Gastrocnemius medialis (tissue), 4 donors: ENCODE results near the gene CALR. TPM values are rescaled to one million over a fixed set of nuclear protein-coding genes. Genes with fewer than 3 reads are reported as not detected.
A peak's percentile ranks its signal among the peaks of the same experiment; 100 is the strongest.

ENCODE experiments used
- ATAC-seq, 2 donors: fragments of 150-250 bp; one replicate each; pipeline ENCODE4 v1.9.1; 2016
- DNase-seq, 2 donors: peaks; one replicate each; pipeline ENCODE4 v3.0.0-alpha.2; 2019
- H3K27ac ChIP-seq, 4 donors: fragments of 200-600 bp; sonication (generic); 1 replicate in 1 of 4; 2 replicates in 3 of 4; pipeline ENCODE4 v1.5.1; 2016 to 2018; ENCODE audit warnings: mild to moderate bottlenecking in 2 of 4, moderate library complexity in 1 of 4
- H3K27me3 ChIP-seq, 3 donors: fragments of 200-600 bp; sonication (generic) in 2 of 3; 1 replicate in 1 of 3; 2 replicates in 2 of 3; pipeline versions ENCODE4 v1.5.1 to v1.6.0; 2016 to 2019; ENCODE audit warnings: mild to moderate bottlenecking in 1 of 3, moderate library complexity in 1 of 3
- H3K36me3 ChIP-seq, 2 donors: fragments of 200-600 bp; sonication (generic) in 1 of 2; one replicate each; pipeline ENCODE4 v1.5.1; 2017 to 2018
- H3K4me1 ChIP-seq, 2 donors: fragments of 200-600 bp; sonication (generic) in 1 of 2; one replicate each; pipeline ENCODE4 v1.5.1; 2016 to 2017; ENCODE audit warnings: mild to moderate bottlenecking in 2 of 2
- H3K4me3 ChIP-seq, 4 donors: fragments of 200-600 bp; sonication (generic) in 3 of 4; 1 replicate in 1 of 4; 2 replicates in 3 of 4; pipeline ENCODE4 v1.5.1; 2016 to 2019; ENCODE audit warnings: mild to moderate bottlenecking in 2 of 4
- H3K9me3 ChIP-seq, 3 donors: fragments of 200-600 bp; sonication (generic) in 2 of 3; 1 replicate in 1 of 3; 2 replicates in 2 of 3; pipeline ENCODE4 v1.5.1; 2016 to 2019
- POLR2A ChIP-seq, 2 donors: fragments of 450-650 bp; IDR thresholded peaks; one replicate each; pipeline ENCODE4 v1.6.1; 2017; ENCODE audit warnings: antibody characterized with exemption in 2 of 2, mild to moderate bottlenecking in 2 of 2, moderate library complexity in 2 of 2
- in situ Hi-C, 4 donors: fragments of 200-750 bp; cut with MboI; loops; one replicate each; pipeline versions ENCODE4 v1.15.0 to v1.8.0; 2017; ENCODE audit warnings: low sequenced_read_pairs in 4 of 4
- intact Hi-C: fragments of 100-400 bp; cut with DNase I; formaldehyde crosslinking; loops from one replicate; pipeline ENCODE4 v1.15.1; 2023; ENCODE audit warnings: low total_unique reads
- total RNA-seq, 4 donors: library from RNA; depleted of rRNA; stranded (reverse); fragments of >200 nt; gene quantifications; one replicate each; pipeline versions ENCODE4 v1.1.0 to v1.2.3, GENCODE V29; 2016
- TF ChIP-seq, protein P1 (sequence below), 5 experiments: fragments of 450-650 bp in 3 of 5; fragments of 200-600 bp in 2 of 5; sonication (generic) in 2 of 5; IDR thresholded peaks in 4 of 5; conservative IDR thresholded peaks in 1 of 5; 1 replicate in 4 of 5; 2 replicates in 1 of 5; pipeline ENCODE4 v1.5.1; 2016 to 2019; ENCODE audit warnings: antibody characterized with exemption in 5 of 5, mild to moderate bottlenecking in 3 of 5, moderate library complexity in 3 of 5

The CALR gene
- total RNA-seq, 4 donors from 2014 or later: 110 to 195 (median 135) TPM

DNA sequence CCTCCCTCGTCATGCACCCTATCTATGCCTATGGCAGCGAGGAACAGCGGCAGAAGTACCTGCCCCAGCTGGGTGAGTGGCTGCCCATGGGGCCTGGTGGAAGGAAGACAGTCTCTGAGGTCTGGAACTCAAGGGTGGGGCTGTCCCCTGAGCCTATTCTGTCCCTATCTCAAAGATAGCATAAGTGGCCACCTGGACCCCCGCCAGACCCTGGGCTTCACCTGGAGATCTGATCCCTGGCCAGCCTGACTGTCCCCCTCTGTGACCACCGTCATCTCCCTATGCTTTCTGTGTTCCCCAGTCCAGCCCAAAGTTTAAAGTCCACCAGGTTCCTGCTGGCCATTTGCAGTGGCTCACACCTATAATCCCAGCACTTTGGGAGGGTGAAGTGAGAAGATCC lies 44.8 kb upstream of the CALR start:
- DNase-seq (no peak), ATAC-seq (no peak)
- peaks cover 10 to 15% of the 10 kb centered on the region in 2 donors for H3K4me1 ChIP-seq
- H3K4me3 ChIP-seq: no peak overlapping the region
- intact Hi-C loops (no loop called here), in situ Hi-C loops (no loop called here)
- no peaks in the 10 kb centered on the region for H3K9me3 ChIP-seq
- H3K27me3 ChIP-seq: no peaks in the 10 kb centered on the region
- no peak for TF ChIP-seq POLR2A (IDR thresholded peaks at IDR 0.05)
- TF ChIP-seq, protein P1, sequence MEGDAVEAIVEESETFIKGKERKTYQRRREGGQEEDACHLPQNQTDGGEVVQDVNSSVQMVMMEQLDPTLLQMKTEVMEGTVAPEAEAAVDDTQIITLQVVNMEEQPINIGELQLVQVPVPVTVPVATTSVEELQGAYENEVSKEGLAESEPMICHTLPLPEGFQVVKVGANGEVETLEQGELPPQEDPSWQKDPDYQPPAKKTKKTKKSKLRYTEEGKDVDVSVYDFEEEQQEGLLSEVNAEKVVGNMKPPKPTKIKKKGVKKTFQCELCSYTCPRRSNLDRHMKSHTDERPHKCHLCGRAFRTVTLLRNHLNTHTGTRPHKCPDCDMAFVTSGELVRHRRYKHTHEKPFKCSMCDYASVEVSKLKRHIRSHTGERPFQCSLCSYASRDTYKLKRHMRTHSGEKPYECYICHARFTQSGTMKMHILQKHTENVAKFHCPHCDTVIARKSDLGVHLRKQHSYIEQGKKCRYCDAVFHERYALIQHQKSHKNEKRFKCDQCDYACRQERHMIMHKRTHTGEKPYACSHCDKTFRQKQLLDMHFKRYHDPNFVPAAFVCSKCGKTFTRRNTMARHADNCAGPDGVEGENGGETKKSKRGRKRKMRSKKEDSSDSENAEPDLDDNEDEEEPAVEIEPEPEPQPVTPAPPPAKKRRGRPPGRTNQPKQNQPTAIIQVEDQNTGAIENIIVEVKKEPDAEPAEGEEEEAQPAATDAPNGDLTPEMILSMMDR (IDR thresholded peaks at IDR 0.05 in 4 of 5, conservative IDR thresholded peaks at IDR 0.05 in 1 of 5): no peak
- peaks cover 0 to 53% of the 10 kb centered on the region in 2 donors for H3K36me3 ChIP-seq
- no peak overlapping the region for H3K27ac ChIP-seq

DNA sequence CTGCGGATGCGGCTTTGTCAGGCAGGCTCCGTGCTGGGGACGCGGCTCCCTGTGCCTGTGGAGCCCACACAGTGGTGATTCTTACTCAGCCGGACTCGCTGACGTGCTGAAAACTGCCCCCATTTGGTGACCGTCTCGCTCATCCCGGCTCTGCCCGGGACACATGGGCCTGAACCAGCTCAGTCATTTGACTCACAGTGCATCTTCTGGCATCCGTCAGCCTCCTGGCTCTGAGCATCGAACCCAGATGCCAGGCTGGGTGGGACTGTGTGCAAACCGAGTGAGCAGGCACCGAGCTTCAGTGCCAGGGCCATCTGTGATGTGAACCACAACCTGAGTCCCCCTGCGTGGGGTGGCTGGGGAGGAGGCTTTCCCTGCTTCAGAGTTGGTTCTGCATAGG lies 41.9 kb upstream of the CALR start:
- no peaks in the 10 kb centered on the region for H3K9me3 ChIP-seq
- no peaks in the 10 kb centered on the region for H3K27me3 ChIP-seq
- TF ChIP-seq, protein P1 (IDR thresholded peaks at IDR 0.05 in 4 of 5, conservative IDR thresholded peaks at IDR 0.05 in 1 of 5): no peak
- TF ChIP-seq POLR2A (IDR thresholded peaks at IDR 0.05): no peak
- H3K27ac ChIP-seq: no peak overlapping the region
- ATAC-seq (no peak), DNase-seq (no peak)
- H3K4me3 ChIP-seq: no peak overlapping the region
- peaks cover 9 to 10% of the 10 kb centered on the region in 2 donors for H3K4me1 ChIP-seq
- intact Hi-C loops: no loop called here
- peaks cover 0 to 73% of the 10 kb centered on the region in 2 donors for H3K36me3 ChIP-seq
- in situ Hi-C loops: no loop called here

DNA sequence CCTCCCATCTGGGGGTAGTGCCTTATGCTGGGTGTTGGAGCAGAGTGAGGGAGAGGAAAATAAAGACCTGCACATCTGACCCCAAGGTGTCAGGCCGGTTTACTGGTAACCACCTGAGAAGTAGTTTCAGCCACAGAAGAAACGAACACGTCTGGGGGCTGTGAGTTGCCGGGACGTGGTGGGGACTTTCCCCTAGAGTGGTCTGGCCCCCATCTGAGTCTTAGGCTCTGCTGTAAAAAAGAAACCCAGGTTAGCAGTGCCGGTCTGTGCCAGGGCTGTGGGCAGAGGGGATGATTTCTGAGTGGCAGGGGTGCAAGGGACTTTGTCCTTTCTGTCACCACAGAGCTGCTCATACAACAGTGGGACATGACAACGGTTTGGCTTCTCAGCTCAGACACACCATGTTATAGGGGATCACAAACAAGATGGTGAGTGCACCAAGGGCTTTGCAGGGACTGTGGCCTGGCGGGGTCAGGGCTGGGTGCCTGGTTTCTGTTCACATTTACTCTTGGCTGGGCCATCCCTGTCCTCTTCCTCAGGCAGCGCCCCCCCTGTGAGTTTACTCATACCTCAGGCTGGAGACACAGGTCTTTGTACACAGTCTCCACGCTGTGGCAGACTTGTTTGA lies 38.4 kb upstream of the CALR start:
- in situ Hi-C loops (no loop called here), intact Hi-C loops (no loop called here)
- H3K27me3 ChIP-seq: no peaks in the 10 kb centered on the region
- H3K36me3 ChIP-seq: peaks cover 0 to 49% of the 10 kb centered on the region in 2 donors
- H3K27ac ChIP-seq: no peak overlapping the region
- H3K4me3 ChIP-seq: no peak overlapping the region
- H3K9me3 ChIP-seq: no peaks in the 10 kb centered on the region
- DNase-seq: no peak
- no peaks in the 10 kb centered on the region for H3K4me1 ChIP-seq
- ATAC-seq: no peak
- TF ChIP-seq POLR2A (IDR thresholded peaks at IDR 0.05): no peak
- TF ChIP-seq, protein P1 (IDR thresholded peaks at IDR 0.05 in 4 of 5, conservative IDR thresholded peaks at IDR 0.05 in 1 of 5): no peak

DNA sequence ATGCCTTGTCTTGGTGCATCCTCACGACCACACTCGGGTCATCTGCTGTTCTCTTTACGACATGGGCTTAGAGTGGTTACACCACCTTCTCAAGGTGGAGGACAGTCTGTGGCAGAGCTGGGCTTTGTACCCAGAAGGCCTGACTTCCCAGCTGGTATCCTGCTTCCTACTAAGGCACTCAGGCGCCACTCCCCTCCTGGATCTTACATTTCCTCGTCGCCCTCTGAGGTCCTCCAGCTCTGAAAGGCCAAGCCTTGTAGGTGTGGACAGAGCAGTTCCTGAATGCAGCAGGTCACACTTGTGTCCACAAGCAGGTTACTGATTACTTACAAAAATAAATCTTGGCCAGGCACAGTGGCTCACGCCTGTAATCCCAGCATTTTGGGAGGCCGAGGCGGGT lies 31.2 kb upstream of the CALR start:
- H3K36me3 ChIP-seq: no peaks in the 10 kb centered on the region
- H3K4me1 ChIP-seq: no peaks in the 10 kb centered on the region
- no peak overlapping the region for H3K4me3 ChIP-seq
- no peaks in the 10 kb centered on the region for H3K9me3 ChIP-seq
- TF ChIP-seq, protein P1 (IDR thresholded peaks at IDR 0.05 in 4 of 5, conservative IDR thresholded peaks at IDR 0.05 in 1 of 5): no peak
- no peak for TF ChIP-seq POLR2A (IDR thresholded peaks at IDR 0.05)
- in situ Hi-C loops: no loop called here
- H3K27ac ChIP-seq: no peak overlapping the region
- H3K27me3 ChIP-seq: no peaks in the 10 kb centered on the region
- intact Hi-C loops: no loop called here
- DNase-seq (no peak), ATAC-seq (no peak)

DNA sequence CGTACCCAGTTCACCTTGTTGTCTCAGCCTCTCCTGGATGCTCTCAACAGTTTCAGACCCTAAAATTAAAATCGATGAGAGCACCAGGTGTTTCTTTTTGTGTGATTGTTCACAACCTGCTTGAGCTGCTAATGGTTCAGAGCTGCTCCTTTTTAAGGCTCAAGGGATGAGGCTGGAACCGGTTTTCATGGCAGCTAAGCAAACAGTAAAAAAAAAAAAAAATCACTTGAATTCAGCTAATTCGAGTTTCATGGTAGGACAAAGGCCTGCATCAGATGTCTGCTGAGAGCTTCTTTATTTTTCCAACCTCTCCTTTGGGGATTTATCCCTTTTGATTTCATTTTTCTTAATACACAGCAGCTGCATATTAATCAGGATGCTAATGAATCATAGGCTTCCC lies 25.8 kb upstream of the CALR start:
- Histone ChIP-seq H3K4me1 (peaks cover 12 to 14% of the 10 kb centered on the region in 2 donors), H3K36me3 (no peaks in the 10 kb centered on the region), H3K27ac (peak overlapping the region; percentile 34 to 71 (median 66)), H3K9me3 (no peaks in the 10 kb centered on the region), H3K4me3 (peak overlapping the region; percentile 18 to 47 (median 40)), H3K27me3 (no peaks in the 10 kb centered on the region)
- DNase-seq (no peak), ATAC-seq (no peak)
- no peak for TF ChIP-seq POLR2A (IDR thresholded peaks at IDR 0.05)
- TF ChIP-seq, protein P1 (IDR thresholded peaks at IDR 0.05 in 4 of 5, conservative IDR thresholded peaks at IDR 0.05 in 1 of 5): no peak
- in situ Hi-C loops (no loop called here), intact Hi-C loops (no loop called here)
